Activated CD4-positive, alpha-beta T cell treated with anti-CD3 and anti-CD28 coated beads, Interleukin-2, Interleukin-6, amounts not matched to agents 100 ng/mL and 50 ng/mL, durations not matched to agents 16 hours and 8 hours (primary cell): Measurements from ENCODE around the gene VGF.
A peak's percentile ranks its signal among the peaks of the same experiment; 100 is the strongest.
"Not testable (repeated sequence)": the region's sequence is repeated elsewhere in the genome, so short reads cannot be mapped to it uniquely, and the experiment has no call there.

Experiments used
- DNase-seq: peaks from one replicate; pipeline ENCODE4 v3.0.0-alpha.2; 2020

Gene VGF

DNA sequence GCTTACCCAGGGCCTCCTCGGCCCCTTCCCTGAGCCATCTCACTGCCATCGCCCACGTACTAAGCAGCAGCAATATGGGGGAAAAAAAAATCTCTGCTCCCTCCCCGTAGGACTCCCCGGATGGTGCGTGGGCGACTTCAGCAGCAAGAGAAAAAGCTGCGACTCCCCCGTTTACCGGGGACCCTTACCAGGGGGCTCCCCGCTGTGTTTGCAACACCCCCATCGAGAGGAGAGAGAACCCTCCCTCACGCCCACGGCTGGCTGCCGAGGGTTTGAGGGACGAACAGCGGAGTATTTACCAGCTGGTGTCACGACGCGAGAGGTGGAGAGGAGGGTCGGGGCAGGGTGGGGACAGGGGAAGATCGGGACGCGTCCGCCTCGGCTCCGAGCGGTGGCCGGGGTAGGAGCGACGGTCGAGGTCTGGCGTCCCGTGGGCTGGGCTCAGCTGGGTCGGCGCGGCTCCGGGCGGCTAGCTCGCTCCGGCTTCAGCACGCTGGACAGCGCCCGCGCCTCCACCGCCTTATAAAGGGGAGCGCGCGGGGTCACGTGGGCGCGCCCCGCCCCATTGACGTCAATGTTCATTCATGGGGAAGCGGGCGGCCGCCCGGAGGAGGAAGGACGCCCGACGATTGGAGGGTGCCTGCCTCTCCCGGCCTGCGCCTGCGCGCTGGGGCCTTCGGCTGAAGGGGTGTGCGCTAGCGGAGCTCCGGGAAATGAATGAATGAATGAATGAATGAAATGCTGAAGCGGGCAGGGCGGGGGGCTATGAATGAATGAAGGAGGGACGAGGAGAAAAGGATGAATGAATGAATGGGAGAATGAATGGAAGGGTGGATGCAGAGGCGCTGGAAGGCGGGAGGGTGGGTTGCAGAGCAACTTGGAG lies at the start of gene VGF:
Gene VGF (minus strand): TSS at position 495 of the 883 bp plus-strand sequence. CDS start 726 bp downstream, outside the sequence.
- peak; percentile 96 for DNase-seq

GRCh38 chr7:101212014-101212413 lies 46.6 kb upstream of the VGF start:
- no peak for DNase-seq

DNA sequence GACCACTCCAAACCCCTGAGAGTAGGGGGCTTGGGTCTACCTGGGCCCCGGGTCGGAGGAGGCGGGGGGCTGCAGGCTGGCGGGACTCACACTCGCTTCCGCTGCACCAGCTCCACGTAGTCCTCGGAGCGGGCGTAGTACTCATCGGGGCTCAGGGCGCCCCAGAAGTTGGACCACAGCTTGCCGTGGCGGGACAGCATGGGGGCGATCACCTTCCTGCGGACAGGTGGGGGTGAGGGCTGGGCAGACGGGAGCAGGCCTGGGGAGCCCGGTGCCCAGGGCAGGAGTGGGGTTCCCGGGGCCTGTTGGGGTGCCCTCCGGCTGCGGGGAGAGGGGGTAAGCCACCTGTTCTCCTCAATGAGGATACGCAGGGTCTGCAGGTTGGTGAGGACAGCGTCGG lies 46.1 kb upstream of the VGF start:
- no peak for DNase-seq

DNA sequence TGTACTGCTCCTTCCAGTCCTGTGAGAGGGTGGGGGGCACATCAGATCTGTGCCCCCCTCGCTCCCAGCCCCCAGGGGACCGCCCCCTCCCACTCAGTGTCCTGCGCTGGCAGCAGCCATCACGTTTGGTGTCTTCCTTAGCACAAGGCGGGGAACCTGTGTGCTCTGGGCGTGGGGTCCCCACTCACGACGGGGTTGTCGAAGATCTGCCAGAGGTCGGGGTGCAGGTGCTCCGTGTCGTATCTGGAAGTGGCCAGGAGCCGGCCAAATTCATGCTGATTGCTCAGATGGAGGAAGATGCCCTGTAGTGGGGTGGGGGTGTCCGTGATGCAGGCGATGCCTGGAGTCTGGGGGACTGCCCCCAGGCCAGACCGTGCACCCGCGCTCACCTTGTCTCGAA lies 44.8 kb upstream of the VGF start:
- no peak for DNase-seq

GRCh38 chr7:101208794-101209193 lies 43.4 kb upstream of the VGF start:
- DNase-seq, result no peak

GRCh38 chr7:101207459-101207858 lies 42.1 kb upstream of the VGF start:
- DNase-seq, result no peak

- DNase-seq, result no peak
Measured at GRCh38 chr7:101206665-101207042, 41.3 kb upstream of the VGF start.

DNA sequence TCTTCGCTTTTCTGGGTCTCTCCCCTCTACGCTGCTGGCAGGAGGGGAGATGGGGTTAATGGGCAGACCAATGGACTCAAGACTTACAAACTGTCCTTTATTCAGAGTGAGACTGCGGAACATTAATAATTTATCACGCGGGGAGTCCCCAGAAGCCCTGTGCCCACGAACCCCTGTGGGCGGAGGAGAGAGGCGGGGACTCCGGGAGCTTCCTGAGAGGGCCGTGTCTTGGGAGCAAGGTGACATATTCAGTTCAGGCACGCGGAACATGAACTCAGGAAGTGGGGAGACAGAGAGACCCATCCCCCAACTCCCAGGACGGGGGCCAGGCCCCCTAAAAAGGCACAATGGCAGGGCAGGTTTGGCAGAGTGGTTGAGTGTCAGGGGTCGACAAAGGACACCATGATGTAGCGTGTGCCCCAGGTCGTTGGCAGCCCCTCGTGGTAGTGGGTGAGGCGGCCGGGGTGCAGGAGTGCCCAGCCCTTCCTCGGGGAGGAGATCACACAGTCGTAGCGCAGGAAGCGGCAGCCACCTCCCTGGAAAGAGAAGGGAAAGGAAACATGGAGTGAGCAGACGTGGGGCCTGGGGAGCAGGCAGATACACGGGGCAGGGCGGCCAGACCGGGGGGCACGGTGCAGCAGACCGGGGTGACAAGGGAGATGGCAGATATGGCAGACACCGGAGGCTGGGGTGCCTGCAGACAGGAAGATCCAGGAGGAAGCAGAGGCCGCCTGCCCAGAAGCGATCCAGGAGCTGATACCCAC lies 40.7 kb upstream of the VGF start:
- DNase-seq, result no peak

DNA sequence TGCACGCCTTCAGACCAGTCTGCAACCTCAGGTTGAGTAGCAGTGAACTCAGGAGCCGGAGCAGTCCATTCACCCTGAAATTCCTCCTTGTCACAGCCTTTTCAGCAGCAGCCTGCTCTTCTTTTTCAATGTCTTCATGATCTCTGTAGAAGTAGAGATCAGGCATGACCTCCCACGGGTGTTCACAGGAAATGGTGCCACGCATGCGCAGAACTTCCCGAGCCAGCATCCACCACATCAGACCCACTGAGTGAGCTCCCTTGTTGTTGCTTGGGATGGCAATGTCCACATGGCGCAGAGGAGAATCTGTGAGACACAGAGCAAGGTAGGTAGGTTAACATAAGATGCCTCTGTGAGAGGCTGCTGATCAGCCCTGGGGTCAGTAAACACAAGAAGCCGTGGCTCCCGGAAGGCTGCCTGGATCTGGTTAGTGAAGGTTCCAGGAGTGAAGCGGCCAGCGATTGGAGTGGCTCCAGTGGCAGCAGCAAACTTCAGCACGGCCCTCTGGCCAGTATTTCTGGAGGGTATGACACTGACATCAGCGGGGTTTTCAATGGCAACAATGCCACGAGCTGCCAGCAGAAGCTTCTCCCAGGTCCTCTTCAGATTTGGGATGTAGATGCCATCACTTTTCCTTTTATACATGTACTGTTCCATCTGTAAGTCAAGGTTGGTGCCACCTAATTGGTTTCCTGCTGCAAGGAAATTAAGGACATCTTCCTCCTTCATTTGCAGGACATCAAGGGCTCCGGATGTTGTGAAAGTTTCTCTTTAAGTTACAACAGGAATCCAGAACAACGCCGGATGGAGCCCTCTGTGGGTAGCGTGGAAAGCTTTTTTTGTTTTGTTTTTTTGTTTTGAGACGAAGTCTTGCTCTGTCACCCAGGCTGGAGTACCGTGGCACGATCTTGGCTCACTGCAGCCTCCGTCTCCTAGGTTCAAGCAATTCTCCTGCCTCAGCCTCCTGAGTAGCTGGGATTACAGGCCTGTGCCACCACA lies 38.7 kb upstream of the VGF start:
- DNase-seq, result not testable (repeated sequence)

DNA sequence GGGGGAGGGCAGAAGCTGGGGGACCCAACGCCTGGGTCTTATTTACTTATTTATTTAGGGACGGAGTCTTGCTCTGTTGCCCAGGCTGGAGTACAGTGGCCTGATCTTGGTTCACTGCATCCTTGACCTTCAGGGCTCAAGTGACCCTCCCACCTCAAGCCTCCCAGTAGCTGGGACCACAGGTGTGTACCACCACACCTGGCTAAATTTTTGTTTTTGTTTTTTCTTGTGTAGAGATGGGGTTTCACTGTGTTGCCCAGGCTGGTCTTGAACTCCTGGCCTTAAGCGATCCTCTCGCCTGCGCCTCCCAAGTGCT lies 37.2 kb upstream of the VGF start:
- no peak for DNase-seq

DNA sequence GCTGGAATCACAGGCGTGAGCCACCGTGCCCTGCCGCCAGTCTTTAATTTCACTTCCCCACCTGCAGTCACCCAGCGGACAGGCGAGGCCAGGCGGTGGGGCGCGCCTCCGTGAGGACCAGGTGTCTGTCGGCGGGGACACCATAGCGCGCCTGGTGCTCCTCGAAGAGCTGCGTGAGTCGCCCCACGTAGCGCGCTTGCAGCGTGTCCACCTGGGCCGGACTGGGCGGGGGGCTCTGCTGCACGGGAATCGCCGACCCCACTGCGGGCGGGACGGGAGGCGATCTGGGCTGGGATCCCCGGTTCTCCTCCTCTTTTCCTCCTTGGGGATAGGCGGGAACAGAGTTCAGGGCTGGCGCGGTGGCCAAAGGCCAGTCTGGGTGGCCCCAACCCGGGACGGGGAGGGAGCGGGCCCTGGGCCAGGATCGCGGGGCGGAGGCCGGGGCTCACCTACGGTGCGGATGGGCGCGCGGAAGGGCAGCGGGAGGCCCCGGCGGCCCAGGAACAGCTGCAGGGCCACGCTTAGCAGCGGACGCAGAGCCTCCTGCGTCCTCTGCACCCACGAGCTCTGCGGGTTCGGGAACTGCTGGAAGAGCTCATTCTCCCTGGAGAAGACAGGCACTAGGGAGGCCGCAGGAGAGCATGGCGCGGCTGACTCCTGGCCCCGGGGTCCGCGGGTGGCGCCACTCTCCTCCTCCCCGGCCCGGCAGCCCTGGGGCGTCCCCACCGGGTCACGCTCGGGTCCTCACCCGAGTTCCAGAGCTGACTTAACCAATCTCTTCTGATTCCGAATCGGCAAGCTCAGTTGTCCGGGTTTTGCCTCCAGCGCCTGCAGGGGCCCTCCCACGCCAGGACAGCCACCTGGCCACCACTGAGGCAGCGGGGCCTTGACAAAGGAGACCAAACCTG lies 36.6 kb upstream of the VGF start:
- no peak for DNase-seq

- no peak for DNase-seq
Measured at GRCh38 chr7:101200862-101201599, 35.7 kb upstream of the VGF start, which contains the start of gene MOGAT3. TSS of gene MOGAT3 (minus strand) at chr7:101201036. CDS start at chr7:101200854, 182 bp downstream.

- no peak for DNase-seq
Measured at GRCh38 chr7:101200504-101200861, 35.1 kb upstream of the VGF start.

DNA sequence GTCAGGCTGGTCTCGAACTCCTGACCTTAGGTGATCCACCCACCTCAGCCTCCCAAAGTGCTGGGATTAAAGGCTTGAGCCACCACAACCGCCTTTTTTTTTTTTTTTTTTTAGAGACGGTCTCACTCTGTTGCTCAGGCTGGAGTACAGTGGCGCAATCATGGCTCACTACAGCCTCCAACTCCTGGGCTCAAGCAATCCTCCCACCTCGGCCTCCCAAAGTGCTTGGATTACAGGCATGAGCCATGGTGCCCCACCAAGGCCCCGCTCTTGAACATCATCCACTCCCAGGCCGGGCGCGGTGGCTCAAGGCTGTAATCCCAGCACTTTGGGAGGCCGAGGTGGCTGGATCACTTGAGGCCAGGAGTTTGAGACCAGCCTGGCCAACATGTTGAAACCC lies 34.2 kb upstream of the VGF start:
- DNase-seq, result not testable (repeated sequence)

DNA sequence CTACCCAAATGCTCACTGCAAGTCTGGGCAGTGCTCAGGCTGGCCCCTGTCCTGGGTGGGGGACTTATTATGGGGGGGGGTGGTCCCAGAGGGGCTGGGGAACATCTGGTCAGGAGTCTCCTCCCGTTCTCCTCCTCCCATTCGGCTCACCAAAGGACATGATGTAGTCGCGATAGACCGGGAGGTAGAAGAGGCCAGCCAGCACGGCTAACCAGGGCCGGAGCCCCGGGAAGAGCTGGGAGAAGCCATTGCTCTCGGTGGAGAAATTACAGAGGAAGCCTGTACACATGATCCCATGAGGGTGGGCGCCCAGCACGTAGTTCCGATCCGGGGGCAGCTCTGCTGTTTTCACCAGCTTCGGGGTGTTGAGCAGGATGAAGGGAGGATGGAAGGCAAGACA lies 33.1 kb upstream of the VGF start:
- no peak for DNase-seq

DNA sequence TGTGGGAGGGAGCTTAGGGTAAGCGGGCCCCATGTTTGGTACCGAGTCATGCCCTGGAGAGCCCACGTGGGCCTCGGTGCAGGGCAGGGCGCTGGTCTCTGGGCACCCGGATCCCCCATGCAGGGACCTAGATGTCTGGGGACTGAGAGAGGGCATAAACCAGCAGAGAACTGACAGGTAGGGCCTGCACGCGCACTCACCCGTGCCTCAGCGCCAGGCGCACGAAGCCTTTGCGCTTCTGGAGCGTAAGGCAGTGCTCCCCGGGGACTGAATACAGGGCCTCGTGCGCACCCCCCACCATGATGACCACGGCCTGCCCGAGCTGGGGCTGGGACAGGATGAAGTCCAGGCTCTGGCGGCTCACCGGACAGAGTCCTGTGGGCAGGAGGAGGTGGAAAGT lies 32.6 kb upstream of the VGF start:
- DNase-seq, result no peak

DNA sequence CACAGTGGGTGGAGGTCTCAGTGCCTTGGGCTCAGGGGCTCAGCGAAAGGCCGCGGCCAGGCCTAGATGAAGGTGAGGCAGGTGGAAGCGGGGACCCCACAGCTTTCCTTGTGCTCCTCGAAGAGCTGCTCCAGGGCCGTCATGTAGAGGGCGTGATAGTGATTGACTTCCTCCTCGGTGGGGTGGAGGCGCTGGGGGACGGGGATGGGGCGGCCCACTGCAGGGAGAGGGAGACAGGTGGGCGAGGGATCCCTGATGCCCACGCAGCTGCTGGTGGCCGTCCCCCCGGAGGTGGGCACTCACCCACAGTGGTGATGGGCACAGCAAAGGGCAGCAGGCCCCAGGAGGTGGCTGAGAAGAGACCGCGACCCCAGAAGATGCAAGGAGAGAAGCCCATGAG lies 30.5 kb upstream of the VGF start:
- no peak for DNase-seq

DNA sequence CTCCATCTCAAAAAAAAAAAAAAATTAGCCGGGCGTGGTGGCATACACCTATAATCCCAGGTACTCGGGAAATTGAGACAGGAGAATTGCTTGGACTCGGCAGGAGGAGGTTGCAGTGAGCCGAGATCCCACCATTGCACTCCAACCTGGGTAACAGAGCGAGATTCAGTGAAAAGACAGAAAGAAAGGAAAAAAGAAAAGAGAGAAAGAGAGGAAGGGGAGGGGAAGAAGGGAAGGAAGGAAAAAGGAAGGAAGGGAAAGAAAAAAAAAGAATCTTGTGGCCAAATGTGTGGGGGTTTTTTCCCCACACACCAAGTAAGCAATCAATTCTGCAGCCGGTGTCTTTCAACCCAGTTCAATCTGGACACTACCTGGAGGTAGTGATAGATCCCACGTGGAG lies 23.7 kb upstream of the VGF start:
- DNase-seq, result no peak

DNA sequence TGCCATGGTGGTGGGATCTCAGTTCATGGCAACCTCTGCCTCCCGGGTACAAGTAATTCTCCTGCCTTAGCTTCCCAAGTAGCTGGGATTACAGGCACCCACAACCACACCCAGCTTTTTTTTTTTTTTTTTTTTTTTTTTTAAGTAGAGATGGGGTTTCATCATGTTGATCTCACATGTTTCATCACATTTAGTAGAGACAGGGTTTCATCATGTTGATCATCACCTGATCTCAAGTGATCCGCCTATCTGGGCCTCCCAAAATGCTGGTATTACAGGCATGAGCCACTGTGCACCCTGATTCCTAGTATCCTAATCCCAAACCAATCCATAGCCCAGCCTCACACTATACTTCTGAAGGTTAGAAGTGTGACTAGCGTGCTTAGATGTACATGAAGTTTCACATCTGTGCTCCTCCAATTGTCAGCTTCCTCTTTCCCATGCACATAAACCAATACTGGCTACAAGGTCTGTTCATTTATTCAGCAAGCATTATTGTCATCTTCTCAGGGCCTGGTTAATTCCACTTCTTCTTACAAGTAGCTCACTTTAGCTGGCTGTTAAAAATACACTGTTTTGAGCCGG lies 21.6 kb upstream of the VGF start:
- no peak for DNase-seq

GRCh38 chr7:101186194-101186593 lies 20.8 kb upstream of the VGF start:
- no peak for DNase-seq
